GM12878 (cell line): Measurements from ENCODE around the gene POLDIP3.

ENCODE experiments used
- CEBPB ChIP-seq, 2 experiments: fragments of 150-350 bp in 1 of 2; IDR thresholded peaks; 2 replicates each; pipeline ENCODE4 v1.6.1; 2012 to 2014; ENCODE audit warnings: low read depth in 2 of 2, low read length in 2 of 2, borderline replicate concordance in 1 of 2, inconsistent platforms in 1 of 2
- EZH2 ChIP-seq: IDR thresholded peaks from 2 replicates; pipeline ENCODE4 v1.6.1; 2012; ENCODE audit warnings: low read depth, mild to moderate bottlenecking, control low read depth, inconsistent platforms, low read length, borderline replicate concordance; ENCODE audit not compliant: control insufficient read depth
- HDAC2 ChIP-seq: fragments of 200-600 bp; sonication (generic); IDR thresholded peaks from 2 replicates; pipeline ENCODE4 v1.6.1; 2017
- KDM1A ChIP-seq: fragments of 200-600 bp; sonication (generic); IDR thresholded peaks from 2 replicates; pipeline ENCODE4 v1.6.1; 2016; ENCODE audit warnings: borderline replicate concordance
- NFIC ChIP-seq: IDR thresholded peaks from 2 replicates; pipeline ENCODE4 v1.6.1; 2012; ENCODE audit warnings: low read depth, mild to moderate bottlenecking, inconsistent platforms, low read length, moderate library complexity
- POLR2A ChIP-seq: IDR thresholded peaks from 2 replicates; pipeline ENCODE4 v1.6.1; 2011; ENCODE audit warnings: low read depth, mild to moderate bottlenecking, low read length
- STAT1 ChIP-seq: fragments of 450-650 bp; conservative IDR thresholded peaks from 2 replicates; pipeline ENCODE4 v1.6.1; 2014; ENCODE audit warnings: antibody characterized with exemption, mild to moderate bottlenecking
- TF ChIP-seq, protein P1 (sequence below): fragments of 450-650 bp; IDR thresholded peaks from 2 replicates; pipeline ENCODE4 v1.6.1; 2017; ENCODE audit warnings: mild to moderate bottlenecking, moderate library complexity
- TF ChIP-seq, protein P2 (sequence below): IDR thresholded peaks from 2 replicates; pipeline ENCODE4 v1.6.1; 2011; ENCODE audit warnings: low read depth, mild to moderate bottlenecking, low read length, moderate library complexity, borderline replicate concordance; ENCODE audit errors: extremely low read depth
- TF ChIP-seq, protein P3 (sequence below): IDR thresholded peaks from 2 replicates; pipeline ENCODE4 v1.6.1; 2011; ENCODE audit warnings: low read depth, low read length, improper control_type of control experiment, borderline replicate concordance

DNA sequence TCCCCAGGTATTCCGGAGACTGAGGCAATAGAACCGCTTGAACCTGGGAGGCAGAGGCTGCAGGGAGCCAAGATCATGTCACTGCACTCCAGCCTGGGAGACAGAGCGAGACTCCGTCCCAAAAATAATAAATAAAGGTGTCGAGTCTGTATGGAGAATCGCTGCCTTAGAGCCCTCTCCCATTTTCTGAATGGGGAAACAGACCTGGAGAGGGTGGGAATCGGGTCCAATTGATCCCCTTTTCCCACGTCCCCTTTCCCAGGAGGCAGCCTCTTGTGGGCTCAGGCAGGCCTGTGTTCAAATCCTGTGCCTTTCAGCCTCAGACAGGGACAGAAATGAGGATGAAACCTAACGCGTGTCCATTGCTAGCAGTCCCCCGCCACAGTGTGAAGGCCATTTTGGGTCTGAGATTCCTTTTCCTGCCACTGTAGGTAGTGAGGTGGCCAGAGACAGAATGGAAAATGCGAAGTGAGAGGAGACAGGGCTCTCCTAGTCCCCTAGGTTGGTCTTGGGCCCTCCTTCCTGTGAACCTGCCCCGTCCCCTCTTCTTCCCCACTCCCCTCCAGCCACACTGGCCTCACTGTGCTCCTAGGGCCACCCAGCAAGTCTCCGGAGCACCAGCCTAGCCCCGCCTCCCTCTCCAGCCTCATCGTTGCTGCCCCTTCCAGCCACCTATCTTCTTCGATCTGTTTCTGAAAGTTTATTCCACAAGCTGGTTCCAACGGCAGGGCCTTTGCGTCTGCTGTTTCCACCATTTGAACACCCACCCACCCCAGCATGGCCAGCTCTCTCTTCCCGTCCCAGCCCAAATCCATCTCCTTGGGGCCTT lies 2.7 kb upstream of the POLDIP3 start:
- TF ChIP-seq NFIC (no peak), STAT1 (no peak), POLR2A (peak; percentile 43; the same call in 1 of the 2 replicates), HDAC2 (no peak), EZH2 (no peak), KDM1A (no peak), CEBPB (IDR thresholded peaks at IDR 0.05; ENCODE audit: borderline replicate concordance in 1 of 2, low read depth in 2 of 2, low read length in 2 of 2) (no peak)
- TF ChIP-seq, protein P1, sequence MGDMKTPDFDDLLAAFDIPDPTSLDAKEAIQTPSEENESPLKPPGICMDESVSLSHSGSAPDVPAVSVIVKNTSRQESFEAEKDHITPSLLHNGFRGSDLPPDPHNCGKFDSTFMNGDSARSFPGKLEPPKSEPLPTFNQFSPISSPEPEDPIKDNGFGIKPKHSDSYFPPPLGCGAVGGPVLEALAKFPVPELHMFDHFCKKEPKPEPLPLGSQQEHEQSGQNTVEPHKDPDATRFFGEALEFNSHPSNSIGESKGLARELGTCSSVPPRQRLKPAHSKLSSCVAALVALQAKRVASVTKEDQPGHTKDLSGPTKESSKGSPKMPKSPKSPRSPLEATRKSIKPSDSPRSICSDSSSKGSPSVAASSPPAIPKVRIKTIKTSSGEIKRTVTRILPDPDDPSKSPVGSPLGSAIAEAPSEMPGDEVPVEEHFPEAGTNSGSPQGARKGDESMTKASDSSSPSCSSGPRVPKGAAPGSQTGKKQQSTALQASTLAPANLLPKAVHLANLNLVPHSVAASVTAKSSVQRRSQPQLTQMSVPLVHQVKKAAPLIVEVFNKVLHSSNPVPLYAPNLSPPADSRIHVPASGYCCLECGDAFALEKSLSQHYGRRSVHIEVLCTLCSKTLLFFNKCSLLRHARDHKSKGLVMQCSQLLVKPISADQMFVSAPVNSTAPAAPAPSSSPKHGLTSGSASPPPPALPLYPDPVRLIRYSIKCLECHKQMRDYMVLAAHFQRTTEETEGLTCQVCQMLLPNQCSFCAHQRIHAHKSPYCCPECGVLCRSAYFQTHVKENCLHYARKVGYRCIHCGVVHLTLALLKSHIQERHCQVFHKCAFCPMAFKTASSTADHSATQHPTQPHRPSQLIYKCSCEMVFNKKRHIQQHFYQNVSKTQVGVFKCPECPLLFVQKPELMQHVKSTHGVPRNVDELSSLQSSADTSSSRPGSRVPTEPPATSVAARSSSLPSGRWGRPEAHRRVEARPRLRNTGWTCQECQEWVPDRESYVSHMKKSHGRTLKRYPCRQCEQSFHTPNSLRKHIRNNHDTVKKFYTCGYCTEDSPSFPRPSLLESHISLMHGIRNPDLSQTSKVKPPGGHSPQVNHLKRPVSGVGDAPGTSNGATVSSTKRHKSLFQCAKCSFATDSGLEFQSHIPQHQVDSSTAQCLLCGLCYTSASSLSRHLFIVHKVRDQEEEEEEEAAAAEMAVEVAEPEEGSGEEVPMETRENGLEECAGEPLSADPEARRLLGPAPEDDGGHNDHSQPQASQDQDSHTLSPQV, result no peak
- TF ChIP-seq, protein P2, sequence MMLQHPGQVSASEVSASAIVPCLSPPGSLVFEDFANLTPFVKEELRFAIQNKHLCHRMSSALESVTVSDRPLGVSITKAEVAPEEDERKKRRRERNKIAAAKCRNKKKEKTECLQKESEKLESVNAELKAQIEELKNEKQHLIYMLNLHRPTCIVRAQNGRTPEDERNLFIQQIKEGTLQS, result no peak
- TF ChIP-seq, protein P3, sequence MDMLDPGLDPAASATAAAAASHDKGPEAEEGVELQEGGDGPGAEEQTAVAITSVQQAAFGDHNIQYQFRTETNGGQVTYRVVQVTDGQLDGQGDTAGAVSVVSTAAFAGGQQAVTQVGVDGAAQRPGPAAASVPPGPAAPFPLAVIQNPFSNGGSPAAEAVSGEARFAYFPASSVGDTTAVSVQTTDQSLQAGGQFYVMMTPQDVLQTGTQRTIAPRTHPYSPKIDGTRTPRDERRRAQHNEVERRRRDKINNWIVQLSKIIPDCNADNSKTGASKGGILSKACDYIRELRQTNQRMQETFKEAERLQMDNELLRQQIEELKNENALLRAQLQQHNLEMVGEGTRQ, result no peak
